ENCODE results near the gene FGF14. TPM values are rescaled to one million over a fixed set of nuclear protein-coding genes. Genes with fewer than 3 reads are reported as not detected.

FGF14 gene
- total RNA-seq, 2 donors from 2014 or later: under 0.01 to 0.28 TPM

- DNase-seq (ENCODE audit: low spot score): no peak
- H3K4me1 ChIP-seq (replicated peaks): no peaks in the 10 kb centered on the region
- 78% methylated on average over 7 of the region's 7 CpGs for WGBS
- TF ChIP-seq POLR2A (IDR thresholded peaks at IDR 0.05) (no peak), CTCF (IDR thresholded peaks at IDR 0.05) (no peak), POLR2AphosphoS5 (IDR thresholded peaks at IDR 0.05) (no peak)
- no peaks in the 10 kb centered on the region for H3K36me3 ChIP-seq
- H3K27me3 ChIP-seq (replicated peaks; ENCODE audit: insufficient read depth): no peaks in the 10 kb centered on the region
- no peaks in the 10 kb centered on the region for H3K9me3 ChIP-seq
- intact Hi-C loops (cut with DNase I): no loop called here
- no peak overlapping the region for H3K27ac ChIP-seq
- H3K4me3 ChIP-seq: no peak overlapping the region
Observed at GRCh38 chr13:102392481-102393209, 9.2 kb downstream of the FGF14 start.

GRCh38 chr13:102386461-102386860 is 15.4 kb downstream of the FGF14 start:
- Histone ChIP-seq H3K27ac (no peak overlapping the region), H3K4me3 (no peak overlapping the region), H3K4me1 (replicated peaks) (no peaks in the 10 kb centered on the region), H3K27me3 (replicated peaks; ENCODE audit: insufficient read depth) (no peaks in the 10 kb centered on the region), H3K9me3 (no peaks in the 10 kb centered on the region), H3K36me3 (no peaks in the 10 kb centered on the region)
- intact Hi-C loops (cut with DNase I): no loop called here
- no peak for DNase-seq (ENCODE audit: low spot score)
- TF ChIP-seq POLR2A (IDR thresholded peaks at IDR 0.05) (no peak), CTCF (IDR thresholded peaks at IDR 0.05) (no peak), POLR2AphosphoS5 (IDR thresholded peaks at IDR 0.05) (no peak)
- WGBS: 82% methylated on average over 5 of the region's 5 CpGs

GRCh38 chr13:102380012-102380411 is 21.8 kb downstream of the FGF14 start:
- Histone ChIP-seq H3K27me3 (replicated peaks; ENCODE audit: insufficient read depth) (no peaks in the 10 kb centered on the region), H3K27ac (no peak overlapping the region), H3K4me3 (no peak overlapping the region), H3K36me3 (no peaks in the 10 kb centered on the region), H3K9me3 (no peaks in the 10 kb centered on the region), H3K4me1 (replicated peaks) (no peaks in the 10 kb centered on the region)
- 57% methylated on average over 1 of the region's 1 CpG for WGBS
- intact Hi-C loops (cut with DNase I): no loop called here
- TF ChIP-seq POLR2A (IDR thresholded peaks at IDR 0.05): no peak
- TF ChIP-seq POLR2AphosphoS5 (IDR thresholded peaks at IDR 0.05): no peak
- no peak for TF ChIP-seq CTCF (IDR thresholded peaks at IDR 0.05)
- no peak for DNase-seq (ENCODE audit: low spot score)

GRCh38 chr13:102376318-102376717 is 25.5 kb downstream of the FGF14 start:
- H3K4me1 ChIP-seq (replicated peaks): no peaks in the 10 kb centered on the region
- DNase-seq (ENCODE audit: low spot score): no peak
- TF ChIP-seq POLR2AphosphoS5 (IDR thresholded peaks at IDR 0.05) (no peak), POLR2A (IDR thresholded peaks at IDR 0.05) (no peak), CTCF (IDR thresholded peaks at IDR 0.05) (no peak)
- H3K27me3 ChIP-seq (replicated peaks; ENCODE audit: insufficient read depth): no peaks in the 10 kb centered on the region
- no peak overlapping the region for H3K4me3 ChIP-seq
- 79% methylated on average over 1 of the region's 1 CpG for WGBS
- intact Hi-C loops (cut with DNase I): no loop called here
- no peaks in the 10 kb centered on the region for H3K9me3 ChIP-seq
- no peak overlapping the region for H3K27ac ChIP-seq
- no peaks in the 10 kb centered on the region for H3K36me3 ChIP-seq

GRCh38 chr13:102374726-102375125 is 27.1 kb downstream of the FGF14 start:
- DNase-seq (ENCODE audit: low spot score): no peak
- Histone ChIP-seq H3K4me3 (no peak overlapping the region), H3K27ac (no peak overlapping the region), H3K4me1 (replicated peaks) (no peaks in the 10 kb centered on the region), H3K36me3 (no peaks in the 10 kb centered on the region), H3K27me3 (replicated peaks; ENCODE audit: insufficient read depth) (no peaks in the 10 kb centered on the region), H3K9me3 (no peaks in the 10 kb centered on the region)
- WGBS: 81% methylated on average over 1 of the region's 1 CpG
- intact Hi-C loops (cut with DNase I): no loop called here
- TF ChIP-seq POLR2AphosphoS5 (IDR thresholded peaks at IDR 0.05): no peak
- TF ChIP-seq POLR2A (IDR thresholded peaks at IDR 0.05): no peak
- no peak for TF ChIP-seq CTCF (IDR thresholded peaks at IDR 0.05)
